Peyer's patch (tissue), 4 donors: ENCODE data around the gene NAAA.

Experiments
- CTCF ChIP-seq, 6 experiments: fragments of 450-650 bp in 4 of 6; fragments of 200-600 bp in 2 of 6; sonication (generic) in 1 of 6; IDR thresholded peaks; one replicate each; pipeline ENCODE4 v1.5.1; 2017 to 2019; ENCODE audit warnings: antibody characterized with exemption in 6 of 6, mild to moderate bottlenecking in 3 of 6, moderate library complexity in 1 of 6
- POLR2A ChIP-seq, 2 donors: fragments of 450-650 bp; IDR thresholded peaks; one replicate each; pipeline ENCODE4 v1.5.1; 2017; ENCODE audit warnings: antibody characterized with exemption in 2 of 2, mild to moderate bottlenecking in 2 of 2, moderate library complexity in 2 of 2

GRCh38 chr4:75895744-75896314, 45.0 kb downstream of the NAAA start:
- TF ChIP-seq CTCF (IDR thresholded peaks at IDR 0.05) (peak in 5 of 6 experiments; percentile 5 to 74 (median 70)), POLR2A (IDR thresholded peaks at IDR 0.05) (no peak)
